CD4-positive, alpha-beta T cell (primary cell): ENCODE data around the gene PCSK2. TPM values are rescaled to one million over a fixed set of nuclear protein-coding genes. Genes with fewer than 3 reads are reported as not detected.

Experiments used
- ATAC-seq: fragments of 200-7000 bp; cut with Tn5 transposase; one replicate; pipeline ENCODE4 v1.10.0; 2022; ENCODE audit warnings: mild to moderate bottlenecking; ENCODE audit not compliant: poor library complexity
- CTCF ChIA-PET: fragments of 350-600 bp; sonication (Branson Sonifier 250); formaldehyde crosslinking; loops from one replicate; lab custom pipeline; 2021; ENCODE audit warnings: antibody characterized with exemption, inconsistent platforms; lab: Charles Lee
- POLR2A ChIA-PET: fragments of 350-600 bp; sonication (Branson Sonifier 250); formaldehyde crosslinking; loops from one replicate; lab custom pipeline; 2021; ENCODE audit warnings: antibody characterized with exemption, inconsistent platforms; lab: Charles Lee
- DNase-seq, 14 experiments: peaks; one replicate each; pipeline ENCODE4 v3.0.0-alpha.2; 2013 to 2020; ENCODE audit warnings: mixed read lengths in 2 of 14
- H3K27ac ChIP-seq, 2 donors: one replicate each; pipeline versions ENCODE4 v1.5.1 to v1.7.0; 2013; ENCODE audit warnings: low read length in 2 of 2, low read depth in 1 of 2, mild to moderate bottlenecking in 1 of 2
- H3K27me3 ChIP-seq, 2 experiments: 1 replicate in 1 of 2; 2 replicates in 1 of 2; pipeline versions ENCODE4 v1.6.1 to v1.7.0; 2013; ENCODE audit warnings: low read length in 2 of 2, control low read depth in 1 of 2, mild to moderate bottlenecking in 1 of 2, moderate library complexity in 1 of 2; ENCODE audit not compliant: insufficient read depth in 2 of 2, control insufficient read depth in 1 of 2
- H3K36me3 ChIP-seq: one replicate; pipeline ENCODE4 v1.6.1; 2013; ENCODE audit warnings: low read length, control low read depth; ENCODE audit not compliant: insufficient read depth
- H3K4me1 ChIP-seq: one replicate; pipeline ENCODE4 v1.6.1; 2013; ENCODE audit warnings: low read length, control low read depth; ENCODE audit not compliant: insufficient read depth
- H3K4me3 ChIP-seq: one replicate; pipeline ENCODE4 v1.5.1; 2013; ENCODE audit warnings: mild to moderate bottlenecking, low read length, moderate library complexity
- H3K9me3 ChIP-seq, 2 experiments: 1 replicate in 1 of 2; 2 replicates in 1 of 2; pipeline versions ENCODE4 v1.6.1 to v1.7.0; 2013; ENCODE audit warnings: low read length in 2 of 2, mild to moderate bottlenecking in 2 of 2, control low read depth in 1 of 2, moderate library complexity in 1 of 2; ENCODE audit not compliant: control insufficient read depth in 1 of 2, insufficient read depth in 1 of 2
- H3K27ac Mint-ChIP-seq: one replicate; pipeline ENCODE4 v1.8.0; 2020; ENCODE audit warnings: mixed read lengths
- H3K27me3 Mint-ChIP-seq: one replicate; pipeline ENCODE4 v1.8.0; 2021; ENCODE audit warnings: mixed read lengths
- H3K36me3 Mint-ChIP-seq: one replicate; pipeline ENCODE4 v1.8.0; 2021; ENCODE audit warnings: low read depth, mixed read lengths
- H3K4me1 Mint-ChIP-seq: one replicate; pipeline ENCODE4 v1.8.0; 2021; ENCODE audit warnings: low read depth, mixed read lengths
- H3K4me3 Mint-ChIP-seq: one replicate; pipeline ENCODE4 v1.8.0; 2020; ENCODE audit warnings: mild to moderate bottlenecking, mixed read lengths
- H3K9me3 Mint-ChIP-seq: one replicate; pipeline ENCODE4 v1.8.0; 2020; ENCODE audit warnings: mixed read lengths
- intact Hi-C, 2 experiments: fragments of 100-400 bp; cut with DNase I in 1 of 2; cut with micrococcal nuclease in 1 of 2; formaldehyde crosslinking; loops; one replicate each; pipeline versions ENCODE4 v1.15.1 to v1.9.0; 2023 to 2025; cut with DNase I, micrococcal nuclease
- total RNA-seq, 174 experiments: library from RNA in 2 of 174; stranded (reverse) in 2 of 174; gene quantifications; one replicate each; pipeline ENCODE4 v1.2.3 and lab custom pipeline; 2021 to 2026
- TF ChIP-seq, protein P1 (sequence below): fragments of 200-600 bp; IDR thresholded peaks from one replicate; pipeline ENCODE4 v1.8.0; 2022; ENCODE audit warnings: antibody characterized with exemption, mild to moderate bottlenecking

Gene PCSK2
- total RNA-seq, 2 experiments from 2014 or later: not detected

- no peaks in the 10 kb centered on the region for H3K4me1 Mint-ChIP-seq
- CTCF ChIA-PET: no interaction called here
- DNase-seq: no peak
Measured at GRCh38 chr20:17448071-17448470, 221.2 kb downstream of the PCSK2 start.

GRCh38 chr20:17449031-17449430 lies 222.2 kb downstream of the PCSK2 start:
- Histone ChIP-seq H3K27me3 (peaks cover under 1 to 7% of the 10 kb centered on the region in 2 experiments), H3K4me1 (no peaks in the 10 kb centered on the region), H3K4me3 (no peak overlapping the region), H3K36me3 (no peaks in the 10 kb centered on the region), H3K27ac (no peak overlapping the region), H3K9me3 (no peaks in the 10 kb centered on the region)
- Mint-ChIP-seq H3K4me1 (no peaks in the 10 kb centered on the region), H3K9me3 (no peaks in the 10 kb centered on the region), H3K4me3 (no peak overlapping the region), H3K27me3 (peaks cover 39% of the 10 kb centered on the region), H3K27ac (no peak overlapping the region), H3K36me3 (no peaks in the 10 kb centered on the region)
- ChIA-PET CTCF (no interaction called here), POLR2A (no interaction called here)
- DNase-seq (no peak), ATAC-seq (no peak)
- TF ChIP-seq, protein P1, sequence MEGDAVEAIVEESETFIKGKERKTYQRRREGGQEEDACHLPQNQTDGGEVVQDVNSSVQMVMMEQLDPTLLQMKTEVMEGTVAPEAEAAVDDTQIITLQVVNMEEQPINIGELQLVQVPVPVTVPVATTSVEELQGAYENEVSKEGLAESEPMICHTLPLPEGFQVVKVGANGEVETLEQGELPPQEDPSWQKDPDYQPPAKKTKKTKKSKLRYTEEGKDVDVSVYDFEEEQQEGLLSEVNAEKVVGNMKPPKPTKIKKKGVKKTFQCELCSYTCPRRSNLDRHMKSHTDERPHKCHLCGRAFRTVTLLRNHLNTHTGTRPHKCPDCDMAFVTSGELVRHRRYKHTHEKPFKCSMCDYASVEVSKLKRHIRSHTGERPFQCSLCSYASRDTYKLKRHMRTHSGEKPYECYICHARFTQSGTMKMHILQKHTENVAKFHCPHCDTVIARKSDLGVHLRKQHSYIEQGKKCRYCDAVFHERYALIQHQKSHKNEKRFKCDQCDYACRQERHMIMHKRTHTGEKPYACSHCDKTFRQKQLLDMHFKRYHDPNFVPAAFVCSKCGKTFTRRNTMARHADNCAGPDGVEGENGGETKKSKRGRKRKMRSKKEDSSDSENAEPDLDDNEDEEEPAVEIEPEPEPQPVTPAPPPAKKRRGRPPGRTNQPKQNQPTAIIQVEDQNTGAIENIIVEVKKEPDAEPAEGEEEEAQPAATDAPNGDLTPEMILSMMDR: no peak
- intact Hi-C loops: no loop called here

More at GRCh38 chr20:17448071-17448470, 221.2 kb downstream of the PCSK2 start:
- no peak overlapping the region for H3K27ac Mint-ChIP-seq
- H3K9me3 ChIP-seq: no peaks in the 10 kb centered on the region
- H3K9me3 Mint-ChIP-seq: no peaks in the 10 kb centered on the region
- peaks cover 40% of the 10 kb centered on the region for H3K27me3 Mint-ChIP-seq
- H3K36me3 Mint-ChIP-seq: no peaks in the 10 kb centered on the region
- H3K4me3 Mint-ChIP-seq: no peak overlapping the region
- no peaks in the 10 kb centered on the region for H3K4me1 ChIP-seq
- intact Hi-C loops: no loop called here
- H3K27ac ChIP-seq: no peak overlapping the region
- H3K36me3 ChIP-seq: no peaks in the 10 kb centered on the region
- ATAC-seq: no peak
- TF ChIP-seq, protein P1: no peak
- POLR2A ChIA-PET: interaction anchor here (0.8 kb wide), 1 partner anchor 12 kb away, joined by 3 read pairs; no protein-coding TSS in a partner anchor
- H3K27me3 ChIP-seq: peaks cover 3 to 11% of the 10 kb centered on the region in 2 experiments
- no peak overlapping the region for H3K4me3 ChIP-seq

GRCh38 chr20:17452441-17452840 lies 225.6 kb downstream of the PCSK2 start:
- Histone ChIP-seq H3K27me3 (peaks cover 7 to 11% of the 10 kb centered on the region in 2 experiments), H3K4me1 (no peaks in the 10 kb centered on the region), H3K36me3 (no peaks in the 10 kb centered on the region), H3K4me3 (no peak overlapping the region), H3K9me3 (no peaks in the 10 kb centered on the region), H3K27ac (no peak overlapping the region)
- DNase-seq: no peak
- POLR2A ChIA-PET: no interaction called here
- TF ChIP-seq, protein P1: no peak
- no peak overlapping the region for H3K4me3 Mint-ChIP-seq
- no peaks in the 10 kb centered on the region for H3K36me3 Mint-ChIP-seq
- H3K27ac Mint-ChIP-seq: no peak overlapping the region
- no peaks in the 10 kb centered on the region for H3K9me3 Mint-ChIP-seq
- CTCF ChIA-PET: no interaction called here
- intact Hi-C loops: no loop called here
- no peak for ATAC-seq
- H3K27me3 Mint-ChIP-seq: peaks cover 50% of the 10 kb centered on the region
- H3K4me1 Mint-ChIP-seq: no peaks in the 10 kb centered on the region
